Brain microvascular endothelial cell (primary cell): Measurements from ENCODE around the gene KLHL15.

Source experiments
- DNase-seq: peaks from one replicate; pipeline ENCODE4 v3.0.0-alpha.2; 2020
- H3K27ac ChIP-seq: fragments of 250-450 bp; sonication (Bioruptor Pico); 2 replicates; pipeline ENCODE4 v1.5.1; 2020; ENCODE audit warnings: mild to moderate bottlenecking, moderate library complexity
- H3K27me3 ChIP-seq: fragments of 250-450 bp; sonication (Bioruptor Pico); replicated peaks from 2 replicates; pipeline ENCODE4 v1.5.1; 2020; ENCODE audit warnings: mild to moderate bottlenecking
- H3K36me3 ChIP-seq: fragments of 250-450 bp; sonication (Bioruptor Pico); replicated peaks from 2 replicates; pipeline ENCODE4 v1.5.1; 2020; ENCODE audit warnings: mild to moderate bottlenecking
- H3K4me3 ChIP-seq: 2 replicates; pipeline ENCODE4 v1.5.1; 2011; ENCODE audit warnings: low read depth, mild to moderate bottlenecking, control low read depth, low read length, moderate library complexity
- in situ Hi-C: cut with HindIII; loops from 2 replicates; pipeline ENCODE4 v1.10.0; 2017; ENCODE audit warnings: low sequenced_read_pairs, low pct_ligation_motif_present
- TF ChIP-seq, protein P1 (sequence below): IDR thresholded peaks from 2 replicates; pipeline ENCODE4 v1.5.1; 2011; ENCODE audit warnings: low read depth, mild to moderate bottlenecking, moderate library complexity, low read length, control low read depth, inconsistent platforms; ENCODE audit errors: missing control alignments

Gene KLHL15

GRCh38 chrX:23935106-23935505 is 91.9 kb downstream of the KLHL15 start:
- TF ChIP-seq, protein P1, sequence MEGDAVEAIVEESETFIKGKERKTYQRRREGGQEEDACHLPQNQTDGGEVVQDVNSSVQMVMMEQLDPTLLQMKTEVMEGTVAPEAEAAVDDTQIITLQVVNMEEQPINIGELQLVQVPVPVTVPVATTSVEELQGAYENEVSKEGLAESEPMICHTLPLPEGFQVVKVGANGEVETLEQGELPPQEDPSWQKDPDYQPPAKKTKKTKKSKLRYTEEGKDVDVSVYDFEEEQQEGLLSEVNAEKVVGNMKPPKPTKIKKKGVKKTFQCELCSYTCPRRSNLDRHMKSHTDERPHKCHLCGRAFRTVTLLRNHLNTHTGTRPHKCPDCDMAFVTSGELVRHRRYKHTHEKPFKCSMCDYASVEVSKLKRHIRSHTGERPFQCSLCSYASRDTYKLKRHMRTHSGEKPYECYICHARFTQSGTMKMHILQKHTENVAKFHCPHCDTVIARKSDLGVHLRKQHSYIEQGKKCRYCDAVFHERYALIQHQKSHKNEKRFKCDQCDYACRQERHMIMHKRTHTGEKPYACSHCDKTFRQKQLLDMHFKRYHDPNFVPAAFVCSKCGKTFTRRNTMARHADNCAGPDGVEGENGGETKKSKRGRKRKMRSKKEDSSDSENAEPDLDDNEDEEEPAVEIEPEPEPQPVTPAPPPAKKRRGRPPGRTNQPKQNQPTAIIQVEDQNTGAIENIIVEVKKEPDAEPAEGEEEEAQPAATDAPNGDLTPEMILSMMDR: no peak
- in situ Hi-C loops: no loop called here
- no peak overlapping the region for H3K4me3 ChIP-seq
- H3K27me3 ChIP-seq: no peaks in the 10 kb centered on the region
- no peaks in the 10 kb centered on the region for H3K36me3 ChIP-seq
- no peak overlapping the region for H3K27ac ChIP-seq
- DNase-seq: no peak
